Measurements from ENCODE around the gene ZNF582.
"Not testable (repeated sequence)": the region's sequence is repeated elsewhere in the genome, so short reads cannot be mapped to it uniquely, and the experiment has no call there.

ZNF582 gene

GRCh38 chr19:56355517-56355916, 37.8 kb downstream of the ZNF582 start:
- DNase-seq (ENCODE audit: low spot score) = no peak
- FAIRE-seq = no peak

GRCh38 chr19:56351208-56351607, 42.1 kb downstream of the ZNF582 start:
- DNase-seq (ENCODE audit: low spot score) = no peak
- no peak for FAIRE-seq

- peak; percentile 21 for DNase-seq (ENCODE audit: low spot score)
- FAIRE-seq = no peak
Observed at GRCh38 chr19:56350416-56351045, 42.8 kb downstream of the ZNF582 start.

GRCh38 chr19:56348289-56348877, 45.0 kb downstream of the ZNF582 start:
- DNase-seq (ENCODE audit: low spot score) (no peak), FAIRE-seq (no peak)

- DNase-seq (ENCODE audit: low spot score) (no peak), FAIRE-seq (no peak)
Observed at GRCh38 chr19:56347163-56347778, 46.1 kb downstream of the ZNF582 start.

GRCh38 chr19:56341948-56342347, 51.4 kb downstream of the ZNF582 start:
- DNase-seq (ENCODE audit: low spot score) = no peak
- no peak for FAIRE-seq

GRCh38 chr19:56339031-56339430, 54.3 kb downstream of the ZNF582 start:
- FAIRE-seq; DNase-seq (ENCODE audit: low spot score): not testable (repeated sequence)

GRCh38 chr19:56337077-56337476, 56.3 kb downstream of the ZNF582 start:
- FAIRE-seq; DNase-seq (ENCODE audit: low spot score): not testable (repeated sequence)

- not testable (repeated sequence) for DNase-seq (ENCODE audit: low spot score); FAIRE-seq
Observed at GRCh38 chr19:56335371-56335770, 58.0 kb downstream of the ZNF582 start.

- no peak for FAIRE-seq
- peak; percentile 27 for DNase-seq (ENCODE audit: low spot score)
Observed at GRCh38 chr19:56333506-56333905, 59.8 kb downstream of the ZNF582 start.

Measured in urothelium cell line (cell line).